GM19397 (cell line): ENCODE results near the gene ZNF879.

Source experiments
- ATAC-seq: cut with Tn5 transposase; IDR thresholded peaks from one replicate; pipeline ENCODE4 v1.9.1; 2021; ENCODE audit warnings: mild to moderate bottlenecking, moderate library complexity; ENCODE audit not compliant: unreplicated experiment

Gene ZNF879

GRCh38 chr5:179023528-179024189 lies at the start of gene ZNF879:
Gene ZNF879 (plus strand): TSS chr5:179023804. CDS start chr5:179025005, 1,201 bp downstream.
- ATAC-seq = no peak

- no peak for ATAC-seq
These were observed 42.2 kb upstream of the ZNF879 start for GRCh38 chr5:178981381-178981780.

- ATAC-seq = no peak
These were observed 40.7 kb upstream of the ZNF879 start for GRCh38 chr5:178982941-178983340.

- ATAC-seq = no peak
These were observed 39.9 kb upstream of the ZNF879 start for GRCh38 chr5:178983728-178984127.

- ATAC-seq = no peak
These were observed 39.2 kb upstream of the ZNF879 start for GRCh38 chr5:178984145-178985072.

GRCh38 chr5:178986326-178986960 lies 37.2 kb upstream of the ZNF879 start:
- no peak for ATAC-seq

GRCh38 chr5:178988436-178989220 lies 35.0 kb upstream of the ZNF879 start:
- no peak for ATAC-seq

- no peak for ATAC-seq
These were observed 34.3 kb upstream of the ZNF879 start for GRCh38 chr5:178989311-178989710.

GRCh38 chr5:178990491-178990890 lies 33.1 kb upstream of the ZNF879 start:
- no peak for ATAC-seq

GRCh38 chr5:178991190-178992145 lies 32.1 kb upstream of the ZNF879 start:
- ATAC-seq = no peak

- ATAC-seq = no peak
These were observed 31.2 kb upstream of the ZNF879 start for GRCh38 chr5:178992291-178992895.

GRCh38 chr5:178993236-178993765 lies 30.3 kb upstream of the ZNF879 start:
- ATAC-seq = no peak

- no peak for ATAC-seq
These were observed 29.5 kb upstream of the ZNF879 start for GRCh38 chr5:178993955-178994579.

GRCh38 chr5:178994580-178995340 lies 28.8 kb upstream of the ZNF879 start, which contains the start of gene GRM6:
Gene GRM6 (minus strand): TSS chr5:178995320. CDS start chr5:178994944, 376 bp downstream.
- no peak for ATAC-seq

GRCh38 chr5:178995341-178995690 lies 28.3 kb upstream of the ZNF879 start:
- no peak for ATAC-seq

GRCh38 chr5:178996156-178996555 lies 27.4 kb upstream of the ZNF879 start:
- no peak for ATAC-seq

GRCh38 chr5:178997191-178997590 lies 26.4 kb upstream of the ZNF879 start:
- ATAC-seq = no peak

GRCh38 chr5:178998441-178998840 lies 25.2 kb upstream of the ZNF879 start:
- ATAC-seq = no peak
